ENCODE results near the gene KAT6B. TPM values are rescaled to one million over a fixed set of nuclear protein-coding genes. Genes with fewer than 3 reads are reported as not detected.
"Not testable (repeated sequence)": the region's sequence is repeated elsewhere in the genome, so short reads cannot be mapped to it uniquely, and the experiment has no call there.

Gene KAT6B
- 10 to 100 TPM; 13.5 to 22.3 (median 19.3) TPM for polyA plus RNA-seq (ENCODE audit: insufficient read length in 10 of 10)
- long read RNA-seq, donor 1, partial matches to known transcripts = 12 of 13 reads
- long read RNA-seq, donor 1, other reads (novel, unspliced or antisense) = 0 of 13 reads
- long read RNA-seq, donor 2, partial matches to known transcripts = 0 of 1 reads
- long read RNA-seq, donor 2, other reads (novel, unspliced or antisense) = 0 of 1 reads
- long read RNA-seq, donor 3 = 0 reads
- long read RNA-seq, donor 4, partial matches to known transcripts = 0 of 1 reads
- long read RNA-seq, donor 4, other reads (novel, unspliced or antisense) = 0 of 1 reads
- long read RNA-seq, donor 5, partial matches to known transcripts = 0 of 1 reads
- long read RNA-seq, donor 5, other reads (novel, unspliced or antisense) = 0 of 1 reads
- long read RNA-seq, donor 6, full-length matches to known transcripts = 3 of 9 reads
- long read RNA-seq, donor 6, partial matches to known transcripts = 6 of 9 reads
- long read RNA-seq, donor 6, other reads (novel, unspliced or antisense) = 0 of 9 reads
- long read RNA-seq, donor 7, partial matches to known transcripts = 21 of 21 reads
- long read RNA-seq, donor 7, other reads (novel, unspliced or antisense) = 0 of 21 reads
- long read RNA-seq, donor 8, partial matches to known transcripts = 0 of 2 reads
- long read RNA-seq, donor 8, other reads (novel, unspliced or antisense) = 0 of 2 reads
- long read RNA-seq, donor 9 = 0 reads

- peak; percentile 100 for DNase-seq
Observed at GRCh38 chr10:74826142-74827044, at the start of gene KAT6B. TSS of gene KAT6B (plus strand) at chr10:74826600. CDS start at chr10:74842858, 16,258 bp downstream.

- no peak for DNase-seq
Observed at GRCh38 chr10:74778436-74779094, 47.8 kb upstream of the KAT6B start.

GRCh38 chr10:74781870-74782269, 44.5 kb upstream of the KAT6B start:
- not testable (repeated sequence) for DNase-seq

- DNase-seq = no peak
Observed at GRCh38 chr10:74784462-74784861, 41.9 kb upstream of the KAT6B start.

GRCh38 chr10:74786126-74786525, 40.3 kb upstream of the KAT6B start:
- DNase-seq = no peak

GRCh38 chr10:74787457-74787856, 38.9 kb upstream of the KAT6B start:
- no peak for DNase-seq

- DNase-seq = not testable (repeated sequence)
Observed at GRCh38 chr10:74791979-74792378, 34.4 kb upstream of the KAT6B start.

- no peak for DNase-seq
Observed at GRCh38 chr10:74792726-74793125, 33.7 kb upstream of the KAT6B start.

GRCh38 chr10:74793240-74793639, 33.2 kb upstream of the KAT6B start:
- DNase-seq = not testable (repeated sequence)

GRCh38 chr10:74794531-74794930, 31.9 kb upstream of the KAT6B start:
- DNase-seq = peak in 1 of 3 donors; percentile 37

- no peak for DNase-seq
Observed at GRCh38 chr10:74797550-74797949, 28.9 kb upstream of the KAT6B start.

- DNase-seq = peak in 1 of 3 donors; percentile 67
Observed at GRCh38 chr10:74799721-74800221, 26.6 kb upstream of the KAT6B start.

- DNase-seq = no peak
Observed at GRCh38 chr10:74801447-74801846, 25.0 kb upstream of the KAT6B start.

GRCh38 chr10:74808501-74808900, 17.9 kb upstream of the KAT6B start:
- DNase-seq = no peak

GRCh38 chr10:74810087-74810486, 16.3 kb upstream of the KAT6B start:
- DNase-seq = no peak

- no peak for DNase-seq
Observed at GRCh38 chr10:74813381-74814259, 12.8 kb upstream of the KAT6B start.

- peak in 1 of 3 donors; percentile 64 for DNase-seq
Observed at GRCh38 chr10:74814797-74815196, 11.6 kb upstream of the KAT6B start.

GRCh38 chr10:74816824-74817498, 9.4 kb upstream of the KAT6B start:
- DNase-seq = no peak

- DNase-seq = no peak
Observed at GRCh38 chr10:74821501-74821900, 4.9 kb upstream of the KAT6B start.

GRCh38 chr10:74822101-74822500, 4.3 kb upstream of the KAT6B start:
- no peak for DNase-seq
